ENCODE results near the gene ADAMTS6. TPM values are rescaled to one million over a fixed set of nuclear protein-coding genes. Genes with fewer than 3 reads are reported as not detected.
A peak's percentile ranks its signal among the peaks of the same experiment; 100 is the strongest.

ADAMTS6 gene
- total and polyA plus RNA-seq, 2 of the 13 experiments (the other 11 are each of a cell fraction or from before 2014, with no cell fraction given) = 3.1 to 8.2 TPM

DNA sequence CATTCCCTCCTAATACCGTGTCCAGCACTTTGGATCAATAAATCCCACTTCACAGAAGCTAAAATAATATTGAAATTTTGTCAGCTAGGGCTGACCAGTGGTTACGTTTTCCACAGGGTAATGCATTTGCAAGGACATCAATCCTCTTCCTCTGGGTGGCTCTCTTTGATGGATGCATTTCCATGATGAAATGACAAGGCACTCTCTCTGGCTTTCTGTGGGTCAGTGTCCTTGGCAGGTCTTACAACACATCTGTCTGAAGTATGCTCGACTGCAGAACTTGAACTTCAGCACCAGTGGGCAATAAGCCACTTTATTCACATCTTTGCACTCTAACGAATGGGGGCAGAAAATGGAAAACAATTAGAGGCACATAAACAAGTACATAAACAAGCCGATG lies 330.1 kb downstream of the ADAMTS6 start (continued):
- TF ChIP-seq, protein P1, sequence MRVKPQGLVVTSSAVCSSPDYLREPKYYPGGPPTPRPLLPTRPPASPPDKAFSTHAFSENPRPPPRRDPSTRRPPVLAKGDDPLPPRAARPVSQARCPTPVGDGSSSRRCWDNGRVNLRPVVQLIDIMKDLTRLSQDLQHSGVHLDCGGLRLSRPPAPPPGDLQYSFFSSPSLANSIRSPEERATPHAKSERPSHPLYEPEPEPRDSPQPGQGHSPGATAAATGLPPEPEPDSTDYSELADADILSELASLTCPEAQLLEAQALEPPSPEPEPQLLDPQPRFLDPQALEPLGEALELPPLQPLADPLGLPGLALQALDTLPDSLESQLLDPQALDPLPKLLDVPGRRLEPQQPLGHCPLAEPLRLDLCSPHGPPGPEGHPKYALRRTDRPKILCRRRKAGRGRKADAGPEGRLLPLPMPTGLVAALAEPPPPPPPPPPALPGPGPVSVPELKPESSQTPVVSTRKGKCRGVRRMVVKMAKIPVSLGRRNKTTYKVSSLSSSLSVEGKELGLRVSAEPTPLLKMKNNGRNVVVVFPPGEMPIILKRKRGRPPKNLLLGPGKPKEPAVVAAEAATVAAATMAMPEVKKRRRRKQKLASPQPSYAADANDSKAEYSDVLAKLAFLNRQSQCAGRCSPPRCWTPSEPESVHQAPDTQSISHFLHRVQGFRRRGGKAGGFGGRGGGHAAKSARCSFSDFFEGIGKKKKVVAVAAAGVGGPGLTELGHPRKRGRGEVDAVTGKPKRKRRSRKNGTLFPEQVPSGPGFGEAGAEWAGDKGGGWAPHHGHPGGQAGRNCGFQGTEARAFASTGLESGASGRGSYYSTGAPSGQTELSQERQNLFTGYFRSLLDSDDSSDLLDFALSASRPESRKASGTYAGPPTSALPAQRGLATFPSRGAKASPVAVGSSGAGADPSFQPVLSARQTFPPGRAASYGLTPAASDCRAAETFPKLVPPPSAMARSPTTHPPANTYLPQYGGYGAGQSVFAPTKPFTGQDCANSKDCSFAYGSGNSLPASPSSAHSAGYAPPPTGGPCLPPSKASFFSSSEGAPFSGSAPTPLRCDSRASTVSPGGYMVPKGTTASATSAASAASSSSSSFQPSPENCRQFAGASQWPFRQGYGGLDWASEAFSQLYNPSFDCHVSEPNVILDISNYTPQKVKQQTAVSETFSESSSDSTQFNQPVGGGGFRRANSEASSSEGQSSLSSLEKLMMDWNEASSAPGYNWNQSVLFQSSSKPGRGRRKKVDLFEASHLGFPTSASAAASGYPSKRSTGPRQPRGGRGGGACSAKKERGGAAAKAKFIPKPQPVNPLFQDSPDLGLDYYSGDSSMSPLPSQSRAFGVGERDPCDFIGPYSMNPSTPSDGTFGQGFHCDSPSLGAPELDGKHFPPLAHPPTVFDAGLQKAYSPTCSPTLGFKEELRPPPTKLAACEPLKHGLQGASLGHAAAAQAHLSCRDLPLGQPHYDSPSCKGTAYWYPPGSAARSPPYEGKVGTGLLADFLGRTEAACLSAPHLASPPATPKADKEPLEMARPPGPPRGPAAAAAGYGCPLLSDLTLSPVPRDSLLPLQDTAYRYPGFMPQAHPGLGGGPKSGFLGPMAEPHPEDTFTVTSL (CRISPR knock-in tag; IDR thresholded peaks at IDR 0.05; ENCODE audit: borderline replicate concordance) = no peak
- TF ChIP-seq, protein P2, sequence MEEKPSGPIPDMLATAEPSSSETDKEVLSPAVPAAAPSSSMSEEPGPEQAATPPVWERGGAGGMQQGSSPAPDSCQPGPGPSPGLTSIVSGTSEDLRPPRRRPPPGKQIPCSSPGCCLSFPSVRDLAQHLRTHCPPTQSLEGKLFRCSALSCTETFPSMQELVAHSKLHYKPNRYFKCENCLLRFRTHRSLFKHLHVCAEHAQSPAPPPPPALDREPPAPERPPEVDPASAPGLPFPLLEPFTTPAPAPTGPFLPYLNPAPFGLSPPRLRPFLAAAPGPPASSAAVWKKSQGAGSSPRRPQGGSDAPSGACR (CRISPR knock-in tag; IDR thresholded peaks at IDR 0.05) = no peak
- TF ChIP-seq HNRNPL (IDR thresholded peaks at IDR 0.05; ENCODE audit: low read depth, low read length) = no peak
- TF ChIP-seq NBN (conservative IDR thresholded peaks at IDR 0.05) = no peak
- no peak for TF ChIP-seq ATF7 (IDR thresholded peaks at IDR 0.05)
- no peak for TF ChIP-seq ATF7 (CRISPR knock-in tag; IDR thresholded peaks at IDR 0.05)
- no peak for TF ChIP-seq ZNF44 (CRISPR knock-in tag; IDR thresholded peaks at IDR 0.05)
- TF ChIP-seq, protein P3, sequence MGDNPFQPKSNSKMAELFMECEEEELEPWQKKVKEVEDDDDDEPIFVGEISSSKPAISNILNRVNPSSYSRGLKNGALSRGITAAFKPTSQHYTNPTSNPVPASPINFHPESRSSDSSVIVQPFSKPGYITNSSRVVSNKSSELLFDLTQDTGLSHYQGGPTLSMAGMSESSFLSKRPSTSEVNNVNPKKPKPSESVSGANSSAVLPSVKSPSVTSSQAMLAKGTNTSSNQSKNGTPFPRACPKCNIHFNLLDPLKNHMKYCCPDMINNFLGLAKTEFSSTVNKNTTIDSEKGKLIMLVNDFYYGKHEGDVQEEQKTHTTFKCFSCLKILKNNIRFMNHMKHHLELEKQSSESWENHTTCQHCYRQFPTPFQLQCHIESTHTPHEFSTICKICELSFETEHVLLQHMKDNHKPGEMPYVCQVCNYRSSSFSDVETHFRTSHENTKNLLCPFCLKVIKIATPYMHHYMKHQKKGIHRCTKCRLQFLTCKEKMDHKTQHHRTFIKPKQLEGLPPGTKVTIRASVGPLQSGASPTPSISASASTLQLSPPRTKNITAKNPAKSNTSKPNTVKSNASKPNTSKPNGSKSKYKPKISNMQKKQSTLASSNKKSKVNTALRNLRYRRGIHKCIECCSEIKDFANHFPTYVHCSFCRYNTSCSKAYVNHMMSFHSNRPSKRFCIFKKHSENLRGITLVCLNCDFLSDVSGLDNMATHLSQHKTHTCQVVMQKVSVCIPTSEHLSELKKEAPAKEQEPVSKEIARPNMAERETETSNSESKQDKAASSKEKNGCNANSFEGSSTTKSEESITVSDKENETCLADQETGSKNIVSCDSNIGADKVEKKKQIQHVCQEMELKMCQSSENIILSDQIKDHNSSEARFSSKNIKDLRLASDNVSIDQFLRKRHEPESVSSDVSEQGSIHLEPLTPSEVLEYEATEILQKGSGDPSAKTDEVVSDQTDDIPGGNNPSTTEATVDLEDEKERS (CRISPR knock-in tag; IDR thresholded peaks at IDR 0.05) = no peak
- no peak for TF ChIP-seq RBM39 (IDR thresholded peaks at IDR 0.05; ENCODE audit: low read depth, low read length, poor library complexity, severe bottlenecking)
- TF ChIP-seq CCDC6 (CRISPR knock-in tag; IDR thresholded peaks at IDR 0.05) = no peak
- TF ChIP-seq, protein P4, sequence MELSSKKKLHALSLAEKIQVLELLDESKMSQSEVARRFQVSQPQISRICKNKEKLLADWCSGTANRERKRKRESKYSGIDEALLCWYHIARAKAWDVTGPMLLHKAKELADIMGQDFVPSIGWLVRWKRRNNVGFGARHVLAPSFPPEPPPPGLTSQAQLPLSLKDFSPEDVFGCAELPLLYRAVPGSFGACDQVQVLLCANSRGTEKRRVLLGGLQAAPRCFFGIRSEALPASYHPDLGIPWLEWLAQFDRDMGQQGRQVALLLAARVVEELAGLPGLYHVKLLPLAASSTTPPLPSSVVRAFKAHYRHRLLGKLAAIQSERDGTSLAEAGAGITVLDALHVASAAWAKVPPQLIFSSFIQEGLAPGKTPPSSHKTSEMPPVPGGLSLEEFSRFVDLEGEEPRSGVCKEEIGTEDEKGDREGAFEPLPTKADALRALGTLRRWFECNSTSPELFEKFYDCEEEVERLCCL (CRISPR knock-in tag; IDR thresholded peaks at IDR 0.05; ENCODE audit: borderline replicate concordance) = no peak
- TF ChIP-seq ZFP37 (CRISPR knock-in tag; IDR thresholded peaks at IDR 0.05; ENCODE audit: borderline replicate concordance) = no peak
- no peak for TF ChIP-seq FOXA1 (IDR thresholded peaks at IDR 0.05)
- no peak for TF ChIP-seq FOXA1 (CRISPR knock-in tag; IDR thresholded peaks at IDR 0.05)
- TF ChIP-seq SOX6 (IDR thresholded peaks at IDR 0.05) = no peak
- peak; percentile 58 for TF ChIP-seq SOX6 (CRISPR knock-in tag; IDR thresholded peaks at IDR 0.05)
- TF ChIP-seq ZNF850 (CRISPR knock-in tag; conservative IDR thresholded peaks at IDR 0.05) = no peak
- no peak for TF ChIP-seq SOX13 (IDR thresholded peaks at IDR 0.05)
- peak in 1 of 2 experiments; percentile 34; a peak in 1 of 4 replicates for TF ChIP-seq SOX13 (CRISPR knock-in tag; conservative IDR thresholded peaks at IDR 0.05 in 1 of 2, IDR thresholded peaks at IDR 0.05 in 1 of 2)
- TF ChIP-seq, protein P5, sequence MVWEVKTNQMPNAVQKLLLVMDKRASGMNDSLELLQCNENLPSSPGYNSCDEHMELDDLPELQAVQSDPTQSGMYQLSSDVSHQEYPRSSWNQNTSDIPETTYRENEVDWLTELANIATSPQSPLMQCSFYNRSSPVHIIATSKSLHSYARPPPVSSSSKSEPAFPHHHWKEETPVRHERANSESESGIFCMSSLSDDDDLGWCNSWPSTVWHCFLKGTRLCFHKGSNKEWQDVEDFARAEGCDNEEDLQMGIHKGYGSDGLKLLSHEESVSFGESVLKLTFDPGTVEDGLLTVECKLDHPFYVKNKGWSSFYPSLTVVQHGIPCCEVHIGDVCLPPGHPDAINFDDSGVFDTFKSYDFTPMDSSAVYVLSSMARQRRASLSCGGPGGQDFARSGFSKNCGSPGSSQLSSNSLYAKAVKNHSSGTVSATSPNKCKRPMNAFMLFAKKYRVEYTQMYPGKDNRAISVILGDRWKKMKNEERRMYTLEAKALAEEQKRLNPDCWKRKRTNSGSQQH (CRISPR knock-in tag; IDR thresholded peaks at IDR 0.05; ENCODE audit: low read depth) = no peak
